Psoas muscle (tissue), 8 donors: ENCODE data around the gene OSTM1. TPM values are rescaled to one million over a fixed set of nuclear protein-coding genes. Genes with fewer than 3 reads are reported as not detected.

Experiments
- ATAC-seq, 4 donors: fragments of 200-7000 bp; cut with Tn5 transposase; one replicate each; pipeline ENCODE4 v1.9.1; 2020; ENCODE audit warnings: moderate library complexity in 3 of 4, mild to moderate bottlenecking in 2 of 4
- DNase-seq, 2 donors: peaks; one replicate each; pipeline ENCODE4 v3.0.0-alpha.2; 2020
- H3K27ac ChIP-seq: fragments of 200-600 bp; one replicate; pipeline ENCODE4 v1.8.0; 2022
- H3K27me3 ChIP-seq, 3 donors: fragments of 200-600 bp in 1 of 3; one replicate each; pipeline versions ENCODE4 v1.6.1 to v1.8.0; 2013 to 2022; ENCODE audit warnings: low read length in 2 of 3, mild to moderate bottlenecking in 2 of 3, moderate library complexity in 1 of 3; ENCODE audit not compliant: insufficient read depth in 3 of 3
- H3K36me3 ChIP-seq, 2 donors: fragments of 200-600 bp in 1 of 2; one replicate each; pipeline versions ENCODE4 v1.6.1 to v1.8.0; 2013 to 2022; ENCODE audit warnings: low read depth in 1 of 2, mild to moderate bottlenecking in 1 of 2, moderate library complexity in 1 of 2; ENCODE audit not compliant: insufficient read depth in 1 of 2
- H3K4me1 ChIP-seq: fragments of 200-600 bp; one replicate; pipeline ENCODE4 v1.8.0; 2022
- H3K4me3 ChIP-seq: fragments of 200-600 bp; one replicate; pipeline ENCODE4 v1.8.0; 2022; ENCODE audit warnings: mild to moderate bottlenecking
- H3K9me3 ChIP-seq: fragments of 200-600 bp; one replicate; pipeline ENCODE4 v1.8.0; 2022
- WGBS, 3 donors: extraction: QIAGEN DNeasy Blood & Tissue Kit; methylation state at CpG; one replicate each; pipeline versions ENCODE4 v1.1.6 to v1.1.7; 2013; 5-methylcytosine and 5-hydroxymethylcytosine counted together
- intact Hi-C, 2 donors: fragments of 100-400 bp; cut with DNase I; formaldehyde crosslinking; loops; one replicate each; pipeline versions ENCODE4 v1.11.0 to v1.14.2; 2022
- polyA plus RNA-seq, 3 donors: library from polyadenylated mRNA; stranded (reverse); fragments of 200-250 nt; gene quantifications; one replicate each; pipeline ENCODE4 v1.2.3, GENCODE V29; 2013
- total RNA-seq, 4 donors: library from RNA; stranded (reverse); fragmentation: NEBNext Ultra II Directional in 2 of 4; extraction: Animal tissue kit (Norgen Biotek cat#: 25700) in 2 of 4; gene quantifications; one replicate each; pipeline versions ENCODE4 v1.2.1 to v1.2.4, GENCODE V29; 2021 to 2023
- TF ChIP-seq, protein P1 (sequence below): fragments of 200-600 bp; IDR thresholded peaks from one replicate; pipeline ENCODE4 v1.8.0; 2022; ENCODE audit warnings: antibody characterized with exemption
- donor health status: healthy with polysubstance abuse.
- donor health status: DM: no; HTN: no; CAD: no; lungs with moderate emphysema.
- donor health status: Bipolar disorder and iron deficiency.
- donor health status: healthy.
- donor health status: DM: yes; HTN: yes; CAD: no.
- donor health status: DM: no; HTN: no; CAD: no.
- donor health status: DM: no; HTN: no; CAD: no.
- donor health status: DM: yes; HTN: yes; CAD: no.

The OSTM1 gene
- total and polyA plus RNA-seq, 7 donors: 15.6 to 29.8 (median 23.0) TPM

GRCh38 chr6:108106261-108106660, 31.7 kb upstream of the OSTM1 start:
- no peak overlapping the region for H3K27ac ChIP-seq
- 89 to 92% (median 91%) methylated on average over 5 of the region's 5 CpGs for WGBS, 3 donors

GRCh38 chr6:108105571-108105970, 31.0 kb upstream of the OSTM1 start:
- TF ChIP-seq, protein P1, sequence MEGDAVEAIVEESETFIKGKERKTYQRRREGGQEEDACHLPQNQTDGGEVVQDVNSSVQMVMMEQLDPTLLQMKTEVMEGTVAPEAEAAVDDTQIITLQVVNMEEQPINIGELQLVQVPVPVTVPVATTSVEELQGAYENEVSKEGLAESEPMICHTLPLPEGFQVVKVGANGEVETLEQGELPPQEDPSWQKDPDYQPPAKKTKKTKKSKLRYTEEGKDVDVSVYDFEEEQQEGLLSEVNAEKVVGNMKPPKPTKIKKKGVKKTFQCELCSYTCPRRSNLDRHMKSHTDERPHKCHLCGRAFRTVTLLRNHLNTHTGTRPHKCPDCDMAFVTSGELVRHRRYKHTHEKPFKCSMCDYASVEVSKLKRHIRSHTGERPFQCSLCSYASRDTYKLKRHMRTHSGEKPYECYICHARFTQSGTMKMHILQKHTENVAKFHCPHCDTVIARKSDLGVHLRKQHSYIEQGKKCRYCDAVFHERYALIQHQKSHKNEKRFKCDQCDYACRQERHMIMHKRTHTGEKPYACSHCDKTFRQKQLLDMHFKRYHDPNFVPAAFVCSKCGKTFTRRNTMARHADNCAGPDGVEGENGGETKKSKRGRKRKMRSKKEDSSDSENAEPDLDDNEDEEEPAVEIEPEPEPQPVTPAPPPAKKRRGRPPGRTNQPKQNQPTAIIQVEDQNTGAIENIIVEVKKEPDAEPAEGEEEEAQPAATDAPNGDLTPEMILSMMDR: no peak
- no peak for DNase-seq
- intact Hi-C loops: no loop called here
- WGBS, 3 donors: 96 to 100% (median 97%) methylated on average over 1 of the region's 1 CpG
- Histone ChIP-seq H3K36me3 (no peaks in the 10 kb centered on the region), H3K27me3 (peaks cover 0 to 7% (median 0%) of the 10 kb centered on the region in 3 donors), H3K9me3 (no peaks in the 10 kb centered on the region), H3K4me1 (no peaks in the 10 kb centered on the region), H3K4me3 (no peak overlapping the region), H3K27ac (no peak overlapping the region)
- no peak for ATAC-seq

More at GRCh38 chr6:108106261-108106660, 31.7 kb upstream of the OSTM1 start:
- H3K4me3 ChIP-seq: no peak overlapping the region
- no peaks in the 10 kb centered on the region for H3K9me3 ChIP-seq
- intact Hi-C loops: no loop called here
- ATAC-seq (no peak), DNase-seq (no peak)
- TF ChIP-seq, protein P1: no peak
- no peaks in the 10 kb centered on the region for H3K36me3 ChIP-seq
- no peaks in the 10 kb centered on the region for H3K4me1 ChIP-seq
- peaks cover 0 to 13% (median 0%) of the 10 kb centered on the region in 3 donors for H3K27me3 ChIP-seq

- TF ChIP-seq, protein P1: no peak
- Histone ChIP-seq H3K27me3 (no peaks in the 10 kb centered on the region), H3K4me1 (no peaks in the 10 kb centered on the region), H3K27ac (no peak overlapping the region), H3K36me3 (no peaks in the 10 kb centered on the region), H3K9me3 (no peaks in the 10 kb centered on the region), H3K4me3 (no peak overlapping the region)
- DNase-seq: no peak
- intact Hi-C loops: no loop called here
- WGBS, 3 donors: 55 to 68% (median 58%) methylated on average over 3 of the region's 3 CpGs
- peak; percentile 65 to 91 (median 84) for ATAC-seq
These were observed 28.4 kb upstream of the OSTM1 start for GRCh38 chr6:108102965-108103364.

DNA sequence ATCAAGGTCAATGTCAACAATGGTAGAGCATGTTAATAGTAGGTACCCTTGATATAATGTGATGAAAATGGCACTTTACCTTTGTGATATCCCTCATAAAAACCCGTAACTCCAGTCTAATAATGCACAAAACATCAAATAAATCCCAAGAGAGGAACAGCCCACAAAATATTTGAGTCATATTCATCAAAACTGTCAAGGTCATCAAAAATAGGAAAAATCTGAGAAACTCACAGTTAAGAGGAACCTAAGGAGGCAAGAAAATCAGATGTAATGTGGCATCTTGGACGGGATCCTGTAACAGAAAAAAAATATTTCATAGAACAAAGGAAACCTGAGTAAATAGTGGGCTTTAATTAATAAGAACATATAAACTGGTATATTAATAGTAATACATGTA, 25.5 kb upstream of the OSTM1 start:
- Histone ChIP-seq H3K4me1 (no peaks in the 10 kb centered on the region), H3K4me3 (no peak overlapping the region), H3K36me3 (no peaks in the 10 kb centered on the region), H3K9me3 (no peaks in the 10 kb centered on the region), H3K27ac (no peak overlapping the region), H3K27me3 (no peaks in the 10 kb centered on the region)
- DNase-seq (no peak), ATAC-seq (no peak)
- TF ChIP-seq, protein P1: no peak
- intact Hi-C loops: no loop called here
- 81 to 85% (median 82%) methylated on average over 2 of the region's 2 CpGs for WGBS, 3 donors

DNA sequence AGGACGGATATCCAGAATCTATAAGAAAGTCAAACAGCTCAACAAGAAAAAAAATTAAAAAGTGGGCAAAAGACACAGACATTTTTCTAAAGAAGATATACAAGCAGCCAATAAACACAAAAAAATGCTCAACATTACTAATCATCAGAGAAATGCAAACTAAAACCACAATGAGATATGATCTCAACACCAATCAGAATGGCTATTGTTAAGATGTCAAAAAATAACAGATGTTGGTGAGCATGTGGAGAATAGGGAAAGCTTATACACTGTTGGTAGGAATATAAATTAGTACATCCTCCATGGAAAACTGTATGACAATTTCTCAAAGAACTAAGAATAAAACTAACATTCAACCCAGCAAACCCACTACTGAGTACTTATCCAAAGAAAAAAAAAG, 23.3 kb upstream of the OSTM1 start:
- intact Hi-C loops: no loop called here
- 94 to 100% (median 97%) methylated on average over 1 of the region's 1 CpG for WGBS, 3 donors
- no peak overlapping the region for H3K27ac ChIP-seq
- no peaks in the 10 kb centered on the region for H3K36me3 ChIP-seq
- no peaks in the 10 kb centered on the region for H3K27me3 ChIP-seq
- DNase-seq: no peak
- ATAC-seq: no peak
- no peaks in the 10 kb centered on the region for H3K9me3 ChIP-seq
- H3K4me3 ChIP-seq: no peak overlapping the region
- TF ChIP-seq, protein P1: no peak
- H3K4me1 ChIP-seq: no peaks in the 10 kb centered on the region
